ENCODE results near the gene PLEKHM3. TPM values are rescaled to one million over a fixed set of nuclear protein-coding genes. Genes with fewer than 3 reads are reported as not detected.

Gene PLEKHM3
- total and polyA plus RNA-seq, 2 of the 13 experiments (the other 11 are each of a cell fraction or from before 2014, with no cell fraction given) = 4.5 to 4.7 TPM

DNA sequence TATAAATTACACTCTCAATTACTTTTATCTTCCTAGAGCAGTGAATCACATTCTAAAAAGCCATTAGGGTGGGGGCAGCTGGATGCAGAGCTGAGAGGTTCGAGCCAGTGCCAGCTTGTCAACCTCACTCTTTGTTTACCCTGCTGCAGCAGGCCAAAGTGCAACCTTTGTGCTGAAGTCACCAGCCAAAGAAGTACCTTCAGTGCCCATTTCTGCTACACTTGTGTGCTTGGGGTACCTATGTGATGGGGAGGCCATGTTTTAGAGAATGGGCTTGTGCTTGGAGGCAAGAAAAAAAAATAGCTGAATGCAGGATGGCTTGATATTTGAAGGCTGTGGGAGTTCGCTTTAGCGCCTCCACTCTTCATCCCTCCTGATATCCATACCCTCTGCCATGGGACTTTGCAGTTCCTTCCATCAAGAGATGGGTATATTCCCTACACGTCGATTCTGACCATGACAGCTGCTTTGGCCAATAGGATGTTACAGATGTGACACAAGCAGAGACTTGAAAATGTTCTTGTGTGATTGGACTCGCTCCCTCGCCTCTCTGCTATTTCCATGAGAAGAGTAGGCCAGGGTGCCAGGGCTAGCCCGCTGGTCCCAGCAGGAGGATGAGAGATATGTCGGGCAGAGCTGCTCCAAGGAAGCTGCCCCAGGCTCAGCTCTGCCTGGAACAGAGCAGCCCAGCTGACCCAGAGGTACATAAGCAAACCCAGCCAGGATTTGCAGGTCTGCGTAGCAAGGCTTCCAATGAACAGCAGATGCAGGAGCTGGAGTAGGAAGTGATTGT is 242.9 kb downstream of the PLEKHM3 start (continued):
- TF ChIP-seq, protein P1, sequence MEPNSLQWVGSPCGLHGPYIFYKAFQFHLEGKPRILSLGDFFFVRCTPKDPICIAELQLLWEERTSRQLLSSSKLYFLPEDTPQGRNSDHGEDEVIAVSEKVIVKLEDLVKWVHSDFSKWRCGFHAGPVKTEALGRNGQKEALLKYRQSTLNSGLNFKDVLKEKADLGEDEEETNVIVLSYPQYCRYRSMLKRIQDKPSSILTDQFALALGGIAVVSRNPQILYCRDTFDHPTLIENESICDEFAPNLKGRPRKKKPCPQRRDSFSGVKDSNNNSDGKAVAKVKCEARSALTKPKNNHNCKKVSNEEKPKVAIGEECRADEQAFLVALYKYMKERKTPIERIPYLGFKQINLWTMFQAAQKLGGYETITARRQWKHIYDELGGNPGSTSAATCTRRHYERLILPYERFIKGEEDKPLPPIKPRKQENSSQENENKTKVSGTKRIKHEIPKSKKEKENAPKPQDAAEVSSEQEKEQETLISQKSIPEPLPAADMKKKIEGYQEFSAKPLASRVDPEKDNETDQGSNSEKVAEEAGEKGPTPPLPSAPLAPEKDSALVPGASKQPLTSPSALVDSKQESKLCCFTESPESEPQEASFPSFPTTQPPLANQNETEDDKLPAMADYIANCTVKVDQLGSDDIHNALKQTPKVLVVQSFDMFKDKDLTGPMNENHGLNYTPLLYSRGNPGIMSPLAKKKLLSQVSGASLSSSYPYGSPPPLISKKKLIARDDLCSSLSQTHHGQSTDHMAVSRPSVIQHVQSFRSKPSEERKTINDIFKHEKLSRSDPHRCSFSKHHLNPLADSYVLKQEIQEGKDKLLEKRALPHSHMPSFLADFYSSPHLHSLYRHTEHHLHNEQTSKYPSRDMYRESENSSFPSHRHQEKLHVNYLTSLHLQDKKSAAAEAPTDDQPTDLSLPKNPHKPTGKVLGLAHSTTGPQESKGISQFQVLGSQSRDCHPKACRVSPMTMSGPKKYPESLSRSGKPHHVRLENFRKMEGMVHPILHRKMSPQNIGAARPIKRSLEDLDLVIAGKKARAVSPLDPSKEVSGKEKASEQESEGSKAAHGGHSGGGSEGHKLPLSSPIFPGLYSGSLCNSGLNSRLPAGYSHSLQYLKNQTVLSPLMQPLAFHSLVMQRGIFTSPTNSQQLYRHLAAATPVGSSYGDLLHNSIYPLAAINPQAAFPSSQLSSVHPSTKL (CRISPR knock-in tag; IDR thresholded peaks at IDR 0.05) = peak; percentile 91
- TF ChIP-seq ZNF143 (CRISPR knock-in tag; IDR thresholded peaks at IDR 0.05) (no peak), HOXA3 (CRISPR knock-in tag; IDR thresholded peaks at IDR 0.05) (peak; percentile 67; the same call in 1 of the 2 replicates), ZSCAN31 (CRISPR knock-in tag; IDR thresholded peaks at IDR 0.05; ENCODE audit: low read depth) (peak; percentile 54; the same call in 1 of the 2 replicates), HMGA1 (CRISPR knock-in tag; conservative IDR thresholded peaks at IDR 0.05) (no peak), ZNF747 (CRISPR knock-in tag; IDR thresholded peaks at IDR 0.05; ENCODE audit: borderline replicate concordance) (peak; percentile 58; the same call in 1 of the 2 replicates), SKI (IDR thresholded peaks at IDR 0.05; ENCODE audit: partially characterized antibody) (no peak), PAF1 (CRISPR knock-in tag; IDR thresholded peaks at IDR 0.05) (no peak), ZNF333 (CRISPR knock-in tag; IDR thresholded peaks at IDR 0.05; ENCODE audit: borderline replicate concordance) (no peak), THAP11 (CRISPR knock-in tag; IDR thresholded peaks at IDR 0.05) (0 out of 2 replicates have a peak, but pooled peaks have one; percentile 36), ZKSCAN1 (IDR thresholded peaks at IDR 0.05; ENCODE audit: low read length) (no peak), ZNF224 (CRISPR knock-in tag; IDR thresholded peaks at IDR 0.05) (no peak), ZFP62 (CRISPR knock-in tag; IDR thresholded peaks at IDR 0.05) (no peak), ATRX (CRISPR knock-in tag; IDR thresholded peaks at IDR 0.05; ENCODE audit: borderline replicate concordance) (no peak), SMAD1 (CRISPR knock-in tag; IDR thresholded peaks at IDR 0.05; ENCODE audit: borderline replicate concordance, low read depth) (no peak), ZNF383 (CRISPR knock-in tag; IDR thresholded peaks at IDR 0.05; ENCODE audit: borderline replicate concordance) (no peak)
- TF ChIP-seq, protein P2, sequence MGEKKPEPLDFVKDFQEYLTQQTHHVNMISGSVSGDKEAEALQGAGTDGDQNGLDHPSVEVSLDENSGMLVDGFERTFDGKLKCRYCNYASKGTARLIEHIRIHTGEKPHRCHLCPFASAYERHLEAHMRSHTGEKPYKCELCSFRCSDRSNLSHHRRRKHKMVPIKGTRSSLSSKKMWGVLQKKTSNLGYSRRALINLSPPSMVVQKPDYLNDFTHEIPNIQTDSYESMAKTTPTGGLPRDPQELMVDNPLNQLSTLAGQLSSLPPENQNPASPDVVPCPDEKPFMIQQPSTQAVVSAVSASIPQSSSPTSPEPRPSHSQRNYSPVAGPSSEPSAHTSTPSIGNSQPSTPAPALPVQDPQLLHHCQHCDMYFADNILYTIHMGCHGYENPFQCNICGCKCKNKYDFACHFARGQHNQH (CRISPR knock-in tag; IDR thresholded peaks at IDR 0.05) = peak; percentile 42; the same call in 1 of the 2 replicates
- TF ChIP-seq, protein P3, sequence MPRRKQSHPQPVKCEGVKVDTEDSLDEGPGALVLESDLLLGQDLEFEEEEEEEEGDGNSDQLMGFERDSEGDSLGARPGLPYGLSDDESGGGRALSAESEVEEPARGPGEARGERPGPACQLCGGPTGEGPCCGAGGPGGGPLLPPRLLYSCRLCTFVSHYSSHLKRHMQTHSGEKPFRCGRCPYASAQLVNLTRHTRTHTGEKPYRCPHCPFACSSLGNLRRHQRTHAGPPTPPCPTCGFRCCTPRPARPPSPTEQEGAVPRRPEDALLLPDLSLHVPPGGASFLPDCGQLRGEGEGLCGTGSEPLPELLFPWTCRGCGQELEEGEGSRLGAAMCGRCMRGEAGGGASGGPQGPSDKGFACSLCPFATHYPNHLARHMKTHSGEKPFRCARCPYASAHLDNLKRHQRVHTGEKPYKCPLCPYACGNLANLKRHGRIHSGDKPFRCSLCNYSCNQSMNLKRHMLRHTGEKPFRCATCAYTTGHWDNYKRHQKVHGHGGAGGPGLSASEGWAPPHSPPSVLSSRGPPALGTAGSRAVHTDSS (CRISPR knock-in tag; conservative IDR thresholded peaks at IDR 0.05) = no peak
- TF ChIP-seq, protein P4, sequence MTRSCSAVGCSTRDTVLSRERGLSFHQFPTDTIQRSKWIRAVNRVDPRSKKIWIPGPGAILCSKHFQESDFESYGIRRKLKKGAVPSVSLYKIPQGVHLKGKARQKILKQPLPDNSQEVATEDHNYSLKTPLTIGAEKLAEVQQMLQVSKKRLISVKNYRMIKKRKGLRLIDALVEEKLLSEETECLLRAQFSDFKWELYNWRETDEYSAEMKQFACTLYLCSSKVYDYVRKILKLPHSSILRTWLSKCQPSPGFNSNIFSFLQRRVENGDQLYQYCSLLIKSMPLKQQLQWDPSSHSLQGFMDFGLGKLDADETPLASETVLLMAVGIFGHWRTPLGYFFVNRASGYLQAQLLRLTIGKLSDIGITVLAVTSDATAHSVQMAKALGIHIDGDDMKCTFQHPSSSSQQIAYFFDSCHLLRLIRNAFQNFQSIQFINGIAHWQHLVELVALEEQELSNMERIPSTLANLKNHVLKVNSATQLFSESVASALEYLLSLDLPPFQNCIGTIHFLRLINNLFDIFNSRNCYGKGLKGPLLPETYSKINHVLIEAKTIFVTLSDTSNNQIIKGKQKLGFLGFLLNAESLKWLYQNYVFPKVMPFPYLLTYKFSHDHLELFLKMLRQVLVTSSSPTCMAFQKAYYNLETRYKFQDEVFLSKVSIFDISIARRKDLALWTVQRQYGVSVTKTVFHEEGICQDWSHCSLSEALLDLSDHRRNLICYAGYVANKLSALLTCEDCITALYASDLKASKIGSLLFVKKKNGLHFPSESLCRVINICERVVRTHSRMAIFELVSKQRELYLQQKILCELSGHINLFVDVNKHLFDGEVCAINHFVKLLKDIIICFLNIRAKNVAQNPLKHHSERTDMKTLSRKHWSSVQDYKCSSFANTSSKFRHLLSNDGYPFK (CRISPR knock-in tag; IDR thresholded peaks at IDR 0.05; ENCODE audit: borderline replicate concordance) = no peak
- TF ChIP-seq, protein P5, sequence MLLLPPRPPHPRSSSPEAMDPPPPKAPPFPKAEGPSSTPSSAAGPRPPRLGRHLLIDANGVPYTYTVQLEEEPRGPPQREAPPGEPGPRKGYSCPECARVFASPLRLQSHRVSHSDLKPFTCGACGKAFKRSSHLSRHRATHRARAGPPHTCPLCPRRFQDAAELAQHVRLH (CRISPR knock-in tag; IDR thresholded peaks at IDR 0.05; ENCODE audit: borderline replicate concordance, low read depth) = peak; percentile 23; the same call in 1 of the 2 replicates

Data from HepG2 (cell line).